Measurements from ENCODE around the gene RGS14. TPM values are rescaled to one million over a fixed set of nuclear protein-coding genes. Genes with fewer than 3 reads are reported as not detected.
"Not testable (repeated sequence)": the region's sequence is repeated elsewhere in the genome, so short reads cannot be mapped to it uniquely, and the experiment has no call there.

Gene RGS14
- total RNA-seq, 4 donors from 2014 or later = 38.5 to 85.9 (median 68.8) TPM

- TF ChIP-seq POLR2AphosphoS5 (IDR thresholded peaks at IDR 0.05) = no peak
- no peak for TF ChIP-seq EP300 (IDR thresholded peaks at IDR 0.05)
- no peak for TF ChIP-seq POLR2A (IDR thresholded peaks at IDR 0.05)
- TF ChIP-seq CTCF (IDR thresholded peaks at IDR 0.05) = no peak
- 85% methylated on average over 3 of the region's 3 CpGs for WGBS
Observed at GRCh38 chr5:177414481-177414880, 56.8 kb downstream of the RGS14 start.

GRCh38 chr5:177417081-177417480 lies 59.4 kb downstream of the RGS14 start:
- not testable (repeated sequence) for H3K27me3 ChIP-seq; H3K4me1 ChIP-seq; H3K9me3 ChIP-seq; H3K27ac ChIP-seq; DNase-seq (ENCODE audit: low spot score in 2 of 2); H3K4me3 ChIP-seq; H3K36me3 ChIP-seq
- 96% methylated on average over 6 of the region's 6 CpGs for WGBS

More at GRCh38 chr5:177414481-177414880, 56.8 kb downstream of the RGS14 start:
- H3K36me3 ChIP-seq = no peaks in the 10 kb centered on the region
- H3K4me1 ChIP-seq = no peaks in the 10 kb centered on the region
- no peaks in the 10 kb centered on the region for H3K9me3 ChIP-seq
- H3K27me3 ChIP-seq = no peaks in the 10 kb centered on the region
- H3K4me3 ChIP-seq = no peak overlapping the region
- DNase-seq (ENCODE audit: low spot score in 2 of 2) = no peak
- no peak overlapping the region for H3K27ac ChIP-seq

- no peaks in the 10 kb centered on the region for H3K9me3 ChIP-seq
- no peaks in the 10 kb centered on the region for H3K36me3 ChIP-seq
- TF ChIP-seq EP300 (IDR thresholded peaks at IDR 0.05) = no peak
- TF ChIP-seq POLR2A (IDR thresholded peaks at IDR 0.05) = no peak
- TF ChIP-seq POLR2AphosphoS5 (IDR thresholded peaks at IDR 0.05) = no peak
- no peak for TF ChIP-seq CTCF (IDR thresholded peaks at IDR 0.05)
- no peak for DNase-seq (ENCODE audit: low spot score in 2 of 2)
- H3K4me3 ChIP-seq = no peak overlapping the region
- H3K4me1 ChIP-seq = no peaks in the 10 kb centered on the region
- H3K27ac ChIP-seq = no peak overlapping the region
- 85% methylated on average over 3 of the region's 3 CpGs for WGBS
- no peaks in the 10 kb centered on the region for H3K27me3 ChIP-seq
Observed at GRCh38 chr5:177419046-177419445, 61.3 kb downstream of the RGS14 start.

- H3K27ac ChIP-seq; H3K4me3 ChIP-seq; H3K27me3 ChIP-seq; H3K9me3 ChIP-seq; H3K36me3 ChIP-seq; DNase-seq (ENCODE audit: low spot score in 2 of 2); H3K4me1 ChIP-seq: not testable (repeated sequence)
- 80% methylated on average over 7 of the region's 7 CpGs for WGBS
Observed at GRCh38 chr5:177420472-177420871, 62.7 kb downstream of the RGS14 start.

- Histone ChIP-seq H3K27me3 (no peaks in the 10 kb centered on the region), H3K27ac (no peak overlapping the region), H3K9me3 (no peaks in the 10 kb centered on the region), H3K36me3 (no peaks in the 10 kb centered on the region), H3K4me1 (peaks cover 7% of the 10 kb centered on the region), H3K4me3 (no peak overlapping the region)
- WGBS = 83% methylated on average over 6 of the region's 6 CpGs
- no peak for DNase-seq (ENCODE audit: low spot score in 2 of 2)
- TF ChIP-seq POLR2A (IDR thresholded peaks at IDR 0.05) (no peak), CTCF (IDR thresholded peaks at IDR 0.05) (no peak)
Observed at GRCh38 chr5:177421062-177421798, 63.5 kb downstream of the RGS14 start.

Other genes starting within 250 kb of the RGS14 start
- gene NSD1, start 224.2 kb upstream of the RGS14 start, total RNA-seq = 10 to 100 TPM; 36.0 to 67.9 (median 51.3) TPM
- 10 to 100 TPM; 36.7 to 70.1 (median 43.3) TPM for gene RAB24, start 54.2 kb upstream of the RGS14 start, total RNA-seq
- gene PRELID1, start 54.1 kb upstream of the RGS14 start, total RNA-seq = 10 to 100 TPM; 54.2 to 90.1 (median 62.1) TPM
- gene MXD3, start 46.0 kb upstream of the RGS14 start, total RNA-seq = 10 to 100 TPM in 3 of 4 donors, 1 to 10 TPM in 1; 8.7 to 30.3 (median 11.7) TPM
- 100 to 1,000 TPM; 119 to 191 (median 160) TPM for gene LMAN2, start 6.3 kb upstream of the RGS14 start, total RNA-seq
- gene SLC34A1, start 26.5 kb downstream of the RGS14 start, total RNA-seq = under 1 TPM in 1 of 4 donors, not detected in 3; 0.29 TPM
- gene PFN3, start 42.7 kb downstream of the RGS14 start, total RNA-seq = not detected
- 10 to 100 TPM in 1 of 4 donors, 1 to 10 TPM in 3; 2.3 to 18.4 (median 7.1) TPM for gene F12, start 51.6 kb downstream of the RGS14 start, total RNA-seq
- gene GRK6, start 68.8 kb downstream of the RGS14 start, total RNA-seq = 10 to 100 TPM; 29.1 to 62.2 (median 37.1) TPM
- 1 to 10 TPM; 5.7 to 9.8 (median 7.8) TPM for gene PRR7, start 88.9 kb downstream of the RGS14 start, total RNA-seq
- 10 to 100 TPM; 13.1 to 43.4 (median 25.3) TPM for gene DBN1, start 115.7 kb downstream of the RGS14 start, total RNA-seq
- gene PDLIM7, start 139.7 kb downstream of the RGS14 start, total RNA-seq = 10 to 100 TPM; 28.7 to 41.3 (median 32.0) TPM
- gene DOK3, start 151.9 kb downstream of the RGS14 start, total RNA-seq = 1 to 10 TPM in 3 of 4 donors, under 1 TPM in 1; 0.89 to 7.3 (median 1.8) TPM
- gene DDX41, start 159.0 kb downstream of the RGS14 start, total RNA-seq = 100 to 1,000 TPM in 2 of 4 donors, 10 to 100 TPM in 2; 83.8 to 148 (median 103) TPM
- gene FAM193B, start 196.6 kb downstream of the RGS14 start, total RNA-seq = 100 to 1,000 TPM in 1 of 4 donors, 10 to 100 TPM in 3; 55.6 to 328 (median 78.2) TPM
- gene TMED9, start 234.3 kb downstream of the RGS14 start, total RNA-seq = 10 to 100 TPM; 60.3 to 84.5 (median 79.5) TPM
- gene B4GALT7, start 242.2 kb downstream of the RGS14 start, total RNA-seq = 10 to 100 TPM; 13.9 to 19.4 (median 17.4) TPM